GM18861 (cell line): ENCODE results near the gene MRPL44.
A peak's percentile ranks its signal among the peaks of the same experiment; 100 is the strongest.

Experiments used
- ATAC-seq: cut with Tn5 transposase; IDR thresholded peaks from one replicate; pipeline ENCODE4 v1.9.1; 2021; ENCODE audit not compliant: unreplicated experiment

The MRPL44 gene

DNA sequence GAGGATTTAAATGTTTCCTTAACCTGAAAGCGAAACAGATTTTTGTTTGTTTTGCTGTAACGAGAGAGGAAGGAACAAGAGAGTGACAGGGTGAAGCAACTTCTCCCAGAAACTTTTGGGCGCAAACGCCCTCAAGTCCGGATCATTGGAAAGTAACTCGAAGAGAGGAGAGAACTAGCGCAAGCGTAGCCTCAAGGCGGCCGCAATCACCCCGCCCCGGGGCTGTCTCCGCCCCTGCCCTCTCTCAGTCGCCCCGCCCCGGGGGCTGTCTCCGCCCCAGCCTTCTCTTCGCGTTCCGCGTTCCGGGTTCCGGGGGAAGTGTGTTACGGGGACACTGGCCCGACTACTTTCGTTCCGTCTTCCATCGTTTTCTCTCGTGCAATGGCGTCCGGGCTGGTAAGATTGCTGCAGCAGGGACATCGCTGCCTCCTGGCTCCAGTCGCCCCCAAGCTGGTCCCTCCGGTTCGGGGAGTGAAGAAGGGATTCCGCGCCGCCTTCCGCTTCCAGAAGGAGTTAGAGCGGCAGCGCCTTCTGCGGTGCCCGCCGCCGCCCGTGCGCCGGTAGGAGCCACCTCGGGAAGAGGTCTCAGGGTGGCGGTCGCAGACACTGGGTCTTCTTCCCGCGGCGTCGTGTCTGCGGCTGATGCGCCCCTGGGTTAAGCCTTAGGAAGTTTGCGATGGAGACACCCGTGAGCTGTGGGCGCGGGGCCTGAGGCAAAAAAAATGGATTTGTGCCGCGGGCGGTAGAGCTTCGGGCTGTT, at the start of gene MRPL44:
TSS of gene MRPL44 (plus strand) at position 372 of the 760 bp plus-strand sequence. CDS start at position 382, 10 bp downstream.
- peak; percentile 87 for ATAC-seq

DNA sequence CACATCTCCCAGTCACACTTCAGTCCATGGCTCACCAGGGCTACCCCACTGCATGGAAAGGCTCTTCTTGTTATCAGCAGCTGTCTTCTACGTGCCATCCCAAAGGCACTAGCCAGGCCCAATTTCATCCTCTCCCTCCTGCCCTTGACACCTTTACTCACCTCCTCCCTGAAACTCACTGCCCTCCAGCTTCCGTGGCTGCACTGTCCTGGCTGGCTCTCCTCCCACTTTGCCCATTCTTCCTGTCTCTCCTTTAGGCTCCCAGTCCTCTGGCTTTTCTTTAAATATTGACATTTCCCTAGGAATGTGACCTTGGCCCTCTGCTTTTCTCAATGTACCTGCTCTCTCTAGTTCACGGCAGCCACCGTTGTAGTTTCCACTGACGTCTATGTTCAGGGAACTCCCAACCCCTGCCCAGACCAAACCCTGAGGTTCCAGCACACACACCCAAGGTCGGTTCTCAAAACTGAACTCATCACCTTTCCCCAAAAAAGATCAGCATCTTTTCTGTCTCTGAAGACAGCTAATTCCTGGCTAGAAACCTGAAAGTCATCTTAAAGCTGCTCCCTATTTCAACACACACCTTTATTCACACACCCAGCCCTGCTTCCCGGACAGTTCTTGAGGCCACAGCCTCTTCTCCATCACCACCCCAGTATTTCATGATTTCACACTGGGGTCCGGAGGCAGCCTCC, 48.8 kb upstream of the MRPL44 start:
- no peak for ATAC-seq

DNA sequence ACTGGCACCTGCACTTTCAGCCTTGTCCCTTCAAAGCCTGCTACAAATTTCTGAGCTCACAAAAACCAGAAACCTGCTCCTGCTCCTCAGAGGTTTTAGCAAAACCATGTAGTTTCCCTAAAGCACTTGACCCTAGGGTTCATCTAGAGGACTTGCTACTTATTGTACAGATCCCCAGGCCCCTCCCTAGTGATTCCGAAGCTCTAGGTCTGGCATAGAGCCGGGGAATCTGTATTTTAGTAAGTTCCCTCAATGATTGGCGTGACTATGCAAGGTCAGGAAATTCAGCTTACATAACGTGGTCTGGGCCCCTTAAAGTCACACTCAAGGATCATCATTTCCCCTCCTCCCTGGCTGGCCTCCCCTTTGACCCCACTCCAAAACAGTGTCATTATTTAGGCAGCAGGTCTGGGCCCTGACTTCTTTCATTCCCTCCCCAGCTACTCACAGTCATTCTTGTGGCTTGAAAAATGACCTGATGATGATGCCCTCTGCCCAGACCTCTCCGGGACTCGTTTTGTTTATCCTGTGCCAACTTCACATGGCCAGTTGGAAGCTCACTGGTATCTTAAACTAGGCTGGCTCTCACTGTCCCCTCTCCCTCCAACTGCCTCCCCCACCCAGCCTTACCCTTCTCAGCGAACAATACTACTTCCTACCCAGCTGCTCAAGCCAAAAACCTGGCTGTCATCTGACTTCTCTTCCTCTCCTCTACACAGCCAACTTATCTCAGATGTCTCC, 48.1 kb upstream of the MRPL44 start:
- ATAC-seq, result no peak

DNA sequence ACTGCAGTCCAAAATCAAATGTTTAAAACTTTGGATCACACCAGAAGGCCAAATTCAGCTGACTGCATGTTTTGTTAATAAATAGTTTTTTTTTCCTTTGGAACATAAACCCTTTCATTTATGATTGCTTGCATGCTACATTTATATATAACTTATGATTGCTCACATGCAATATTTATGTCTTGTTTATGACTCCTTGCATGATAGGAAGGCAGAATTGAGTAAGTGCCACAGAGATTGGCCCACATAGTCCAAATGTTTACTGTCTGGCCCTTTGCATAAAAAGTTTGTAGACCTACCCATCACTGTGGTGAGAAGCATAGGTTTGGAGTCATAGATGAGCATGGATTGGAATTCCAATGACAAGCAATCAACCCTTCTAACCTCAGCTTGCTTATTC, 42.9 kb upstream of the MRPL44 start:
- no peak for ATAC-seq

DNA sequence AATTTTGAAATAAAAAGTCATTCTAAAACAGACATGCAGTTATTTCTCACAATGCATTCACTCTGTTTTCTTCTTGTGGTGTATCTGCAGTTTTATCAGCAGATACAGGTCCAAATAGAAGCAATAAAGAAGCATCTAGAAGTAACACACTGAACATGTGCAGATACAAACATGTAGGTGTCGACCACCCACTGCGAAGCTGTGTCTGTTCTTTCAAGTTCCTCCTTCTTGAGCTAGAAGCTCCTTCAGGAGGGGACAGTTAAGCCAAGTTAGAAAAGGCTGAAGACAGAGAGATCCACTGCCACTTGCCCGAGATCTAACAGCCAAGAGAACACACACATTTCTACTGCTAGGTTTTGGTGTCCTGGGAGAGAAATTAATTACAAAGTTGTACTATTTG, 42.2 kb upstream of the MRPL44 start:
- no peak for ATAC-seq

DNA sequence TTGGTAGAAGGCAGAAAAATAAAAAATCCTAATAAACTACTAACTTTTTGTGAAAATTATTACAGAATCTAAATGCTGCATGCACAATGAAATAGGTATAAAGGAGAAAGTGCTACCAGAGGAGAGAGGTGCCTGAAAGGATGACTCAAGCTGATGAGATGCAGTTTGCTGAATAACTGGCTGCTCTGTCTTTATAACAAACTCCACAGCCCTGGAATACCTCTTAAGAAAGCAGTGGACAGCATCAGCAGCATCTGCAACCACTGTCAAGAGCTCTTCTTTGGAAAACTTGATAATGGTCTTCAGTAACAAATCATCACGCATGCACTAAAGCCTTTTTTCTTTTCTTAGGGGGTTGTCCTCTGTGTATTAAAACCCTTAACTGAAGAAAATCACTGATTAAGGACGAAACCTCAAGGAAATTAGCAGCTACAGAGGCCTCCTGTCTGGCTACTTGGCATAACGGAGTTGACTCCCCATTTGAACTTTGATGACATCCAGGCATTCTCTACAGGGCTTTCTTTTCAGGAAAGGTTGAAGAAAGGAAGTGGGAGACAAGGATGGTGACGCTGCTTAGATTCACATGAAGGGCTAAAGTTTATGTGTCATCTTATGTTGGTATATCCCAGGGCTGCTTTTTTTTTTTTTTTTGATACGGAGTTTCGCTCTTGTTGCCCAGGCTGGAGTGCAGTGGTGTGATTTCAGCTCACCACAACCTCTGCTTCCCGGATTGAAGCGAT, 40.9 kb upstream of the MRPL44 start:
- no peak for ATAC-seq

DNA sequence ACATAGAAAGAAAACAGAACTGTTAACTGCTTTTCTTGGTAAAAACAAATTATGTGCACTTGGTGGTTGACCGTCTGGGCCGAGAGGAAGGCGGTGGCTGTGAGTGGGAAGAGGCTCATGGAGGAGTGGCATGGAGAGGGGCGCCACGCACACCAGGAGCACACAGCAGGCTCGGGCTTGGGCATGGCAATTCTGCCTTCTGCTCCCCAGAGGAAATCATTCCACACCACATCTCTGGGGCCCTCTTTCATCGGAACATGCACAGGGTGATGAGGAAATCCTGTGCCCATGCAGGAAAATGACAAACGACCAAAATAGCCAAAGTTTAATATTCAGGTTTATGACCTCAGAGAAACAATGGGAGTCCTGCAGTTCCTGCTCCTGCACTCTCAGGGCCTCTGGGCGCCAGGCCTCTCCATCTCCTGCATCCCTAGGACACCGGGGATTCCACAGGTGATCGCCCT, 38.6 kb upstream of the MRPL44 start:
- ATAC-seq, result no peak

DNA sequence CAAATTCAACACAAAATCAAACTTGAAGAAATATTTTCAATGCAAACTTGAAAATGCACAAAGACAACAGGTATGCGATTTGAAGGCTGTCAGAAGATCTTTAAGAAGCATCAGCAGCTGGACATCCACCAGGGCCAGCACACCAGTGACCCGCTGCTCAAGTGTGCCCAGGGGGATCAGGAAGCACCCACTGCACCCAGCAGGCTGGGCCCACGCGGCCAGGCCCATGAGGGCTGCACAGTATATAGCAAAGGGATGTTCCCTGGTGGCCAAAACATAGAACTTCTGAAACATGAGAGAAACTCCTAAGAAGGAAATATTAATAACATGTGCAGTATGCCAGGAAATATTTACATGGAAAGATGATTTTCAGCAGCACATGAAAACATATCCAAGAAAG, 37.2 kb upstream of the MRPL44 start:
- ATAC-seq, result no peak

DNA sequence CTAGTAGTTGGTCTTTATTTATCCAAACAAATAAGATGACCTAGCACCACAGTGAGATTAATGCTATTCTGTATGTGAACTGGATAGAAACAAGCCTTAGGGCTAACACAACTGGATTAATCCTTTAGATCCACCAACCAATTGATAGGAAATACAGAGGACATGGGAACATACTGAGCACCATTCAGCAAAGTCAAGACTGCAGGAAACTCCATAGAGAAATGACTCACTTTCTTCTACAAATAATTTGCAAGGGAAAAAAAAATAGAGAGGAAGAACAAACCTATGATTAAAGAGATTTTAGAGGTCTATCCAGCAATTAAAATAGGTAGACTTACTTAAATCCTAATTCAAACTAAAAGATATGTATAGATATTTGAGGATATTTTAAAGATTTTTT, 36.1 kb upstream of the MRPL44 start:
- ATAC-seq, result no peak

DNA sequence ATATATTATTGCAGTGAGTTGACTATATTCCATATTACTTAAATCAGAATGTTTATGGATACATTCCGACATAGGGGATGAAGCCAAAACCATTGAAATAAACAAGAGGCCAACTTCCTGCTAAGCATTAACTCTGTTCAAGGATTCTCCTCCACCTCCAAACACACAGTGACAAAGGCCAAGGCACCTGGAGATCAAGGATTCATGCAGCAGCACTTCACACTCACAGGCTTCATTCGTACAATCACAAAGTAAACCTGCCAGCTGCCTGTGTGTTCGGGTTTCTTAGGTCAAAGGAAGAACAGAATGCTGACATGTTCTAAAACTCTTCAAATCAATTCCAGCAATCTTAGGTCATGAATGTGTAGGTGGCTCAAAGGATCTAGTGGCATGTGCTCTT, 35.0 kb upstream of the MRPL44 start:
- no peak for ATAC-seq

DNA sequence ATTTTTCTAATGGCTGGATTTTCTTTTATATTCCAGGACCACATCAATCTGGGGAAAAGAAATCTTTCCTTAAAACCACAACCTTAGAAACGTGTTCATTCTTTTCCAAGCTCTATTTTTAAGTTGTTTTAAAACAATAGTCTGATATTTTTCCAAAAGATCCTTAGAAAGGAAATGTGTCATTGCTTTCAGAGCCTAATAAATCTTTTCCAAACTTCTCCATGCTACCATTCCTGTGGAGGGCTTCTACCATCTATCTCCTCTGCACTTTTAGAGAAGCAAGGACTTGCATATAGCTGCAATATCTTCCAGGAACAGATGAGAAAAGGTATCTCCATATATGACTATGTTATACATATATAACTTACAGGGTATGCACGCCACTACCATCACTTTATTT, 33.3 kb upstream of the MRPL44 start:
- ATAC-seq, result no peak

DNA sequence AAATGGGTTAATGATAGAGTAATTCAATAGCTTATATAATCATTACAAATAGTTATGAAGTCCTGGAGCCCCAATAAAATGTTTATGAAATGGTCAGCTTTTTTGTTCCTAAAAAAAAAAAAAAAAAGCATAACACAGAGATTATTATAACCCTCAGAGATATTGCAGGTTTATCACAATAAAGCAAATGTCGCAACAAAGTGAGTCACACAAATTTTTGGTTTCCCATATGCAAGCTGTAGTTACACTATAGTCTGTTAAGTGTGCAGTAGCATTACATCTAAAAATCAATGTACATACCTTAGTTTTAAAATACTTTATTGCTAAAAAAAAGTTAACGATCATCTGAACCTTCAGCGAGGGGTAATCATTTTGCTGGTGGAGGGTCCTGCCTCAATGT, 32.2 kb upstream of the MRPL44 start:
- no peak for ATAC-seq

DNA sequence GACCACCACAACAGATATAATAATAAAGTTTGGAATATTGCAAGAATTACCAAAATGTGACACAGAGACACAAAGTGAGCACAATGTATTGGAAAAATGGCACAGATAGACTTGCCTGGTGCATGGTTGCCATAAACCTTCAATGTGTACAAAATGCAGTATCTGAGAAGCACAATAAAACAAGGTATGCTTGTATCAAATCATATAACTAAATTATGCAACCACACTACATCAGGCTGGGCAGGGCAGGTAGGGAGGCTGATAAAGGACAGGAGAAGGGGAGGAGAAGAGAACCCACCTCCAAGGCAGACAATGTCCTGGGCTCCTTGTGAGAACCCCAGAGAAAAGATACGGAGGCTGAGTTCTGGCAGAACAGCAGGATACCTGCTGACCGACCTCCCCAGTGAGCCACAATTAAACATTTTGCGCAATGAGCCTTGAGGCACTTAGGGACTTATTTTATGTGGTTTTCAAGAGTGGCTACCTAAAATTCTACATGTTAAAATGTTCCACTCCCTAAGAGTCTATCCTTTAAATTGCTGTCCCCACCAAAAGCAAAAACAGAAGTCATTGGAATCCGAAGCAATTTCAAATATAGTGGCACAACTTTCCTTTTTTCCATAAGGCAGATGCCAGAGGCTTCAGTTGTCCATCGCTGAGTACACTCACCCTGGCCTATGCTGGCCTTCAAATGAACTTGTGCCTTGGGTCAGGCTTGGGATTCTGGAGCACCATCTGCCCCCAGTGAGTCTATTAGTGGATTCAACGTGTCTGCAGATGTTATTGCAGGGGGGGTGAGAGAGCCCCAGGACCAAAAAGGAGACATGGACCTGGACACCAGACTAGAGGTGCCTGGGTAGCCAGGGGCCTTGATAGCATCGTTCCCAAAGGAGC, 28.9 kb upstream of the MRPL44 start:
- ATAC-seq, result no peak

DNA sequence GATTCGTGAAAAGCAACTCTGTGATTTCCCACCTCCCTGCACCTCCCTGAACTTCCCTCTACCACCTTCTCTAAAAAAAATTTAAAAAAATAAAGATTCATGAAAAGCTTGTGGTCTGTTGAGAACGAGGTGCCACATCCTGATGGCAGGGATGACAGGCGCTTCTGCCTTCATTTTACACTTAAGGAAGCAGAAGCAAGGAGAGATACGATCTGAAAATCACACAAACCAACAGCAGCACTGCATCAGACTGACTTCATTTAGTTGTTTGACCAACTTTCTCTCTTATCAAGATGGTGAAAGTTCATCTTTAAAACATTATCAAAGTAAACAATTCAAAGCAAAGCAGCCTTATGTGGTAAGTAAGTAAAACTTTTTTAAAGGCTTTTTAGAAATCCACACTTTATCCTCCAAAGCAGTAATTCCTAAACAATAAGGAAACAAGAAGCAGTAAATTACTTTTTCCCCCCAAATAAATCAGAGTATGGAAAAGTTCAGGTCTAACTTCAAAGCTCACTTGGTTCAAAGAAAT, 27.6 kb upstream of the MRPL44 start:
- ATAC-seq, result no peak

DNA sequence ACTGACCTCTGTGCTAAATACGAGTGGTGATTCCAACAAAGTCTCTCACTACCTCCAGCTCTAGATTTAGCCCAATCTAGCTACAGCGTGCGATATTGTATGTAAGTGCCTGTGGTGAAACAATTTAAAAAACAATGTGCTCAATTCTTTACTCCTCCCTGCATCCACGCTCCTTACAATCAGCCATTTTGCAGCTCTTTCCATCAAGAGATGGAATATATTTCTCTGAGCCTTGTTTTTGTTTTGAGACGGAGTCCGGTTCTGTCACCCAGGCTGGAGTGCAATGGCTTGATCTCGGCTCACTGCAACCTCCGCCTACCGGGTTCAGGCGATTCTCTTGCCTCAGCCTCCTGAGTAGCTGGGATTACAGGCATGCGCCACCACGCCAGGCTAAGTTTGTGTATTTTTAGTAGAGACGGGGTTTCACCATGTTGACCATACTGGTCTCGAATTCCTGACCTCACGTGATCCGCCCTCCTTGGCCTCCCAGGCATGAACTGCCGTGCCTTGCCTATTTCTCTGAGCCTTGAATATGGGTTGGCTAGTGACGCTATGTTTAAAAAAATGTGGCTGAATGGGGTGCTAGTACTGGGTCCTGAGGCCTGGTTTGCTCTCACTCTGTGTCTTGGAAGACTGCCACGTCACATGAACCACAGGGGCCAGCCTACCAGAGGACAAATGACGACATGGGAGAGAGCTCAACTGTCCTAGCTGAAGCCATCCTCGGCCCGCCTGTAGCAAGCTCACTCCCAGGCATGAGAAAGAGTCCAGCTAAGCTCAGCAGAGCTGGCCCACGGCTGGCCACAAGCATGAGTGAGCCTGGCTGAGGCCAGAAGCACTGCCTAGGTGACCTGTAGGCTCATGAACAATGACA, 26.9 kb upstream of the MRPL44 start:
- ATAC-seq, result no peak

DNA sequence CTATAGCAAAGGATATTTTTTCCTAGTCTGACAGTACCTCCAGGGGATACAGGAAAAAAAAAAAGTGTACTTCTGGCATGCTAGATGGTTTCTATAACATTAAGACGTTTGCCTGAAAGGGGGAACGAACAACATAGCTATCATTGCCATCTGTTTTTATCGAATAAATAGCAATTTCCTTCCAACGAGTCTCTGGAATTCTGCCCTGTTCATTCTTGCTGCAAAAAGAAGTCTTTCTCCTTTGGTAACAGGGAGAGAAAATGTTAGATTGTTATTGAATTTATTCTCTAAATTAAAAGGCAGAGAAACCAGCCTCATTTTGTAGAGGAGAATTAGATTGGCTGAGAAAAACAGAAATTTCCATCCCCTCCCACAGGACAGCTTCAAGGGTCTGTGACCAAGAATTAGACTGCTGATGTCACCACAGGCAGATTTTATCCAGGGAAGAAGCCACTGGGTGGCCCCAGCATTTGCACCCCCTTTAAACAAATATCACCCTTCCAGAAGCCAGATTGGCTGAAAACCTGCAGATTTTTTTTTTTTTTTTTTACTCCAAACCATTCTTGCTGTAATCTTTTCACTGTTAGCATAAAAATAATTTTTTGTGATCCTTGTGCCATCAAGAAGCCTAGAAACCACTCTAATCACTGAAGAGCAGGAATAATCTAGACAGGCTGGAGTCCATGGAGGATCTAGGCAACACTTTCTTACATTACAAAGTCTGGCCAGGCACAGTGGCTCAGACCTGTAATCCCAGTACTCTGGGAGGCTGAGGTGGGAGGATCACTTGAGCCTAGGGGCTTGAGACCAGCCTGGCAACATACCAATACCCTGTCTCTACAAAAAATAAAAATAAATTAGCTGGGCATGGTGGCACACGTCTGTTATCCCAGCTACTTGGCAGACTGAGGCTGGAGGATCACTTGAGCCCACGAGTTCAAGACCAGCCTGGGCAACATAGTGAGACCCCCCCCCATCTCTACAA, 24.2 kb upstream of the MRPL44 start:
- no peak for ATAC-seq

DNA sequence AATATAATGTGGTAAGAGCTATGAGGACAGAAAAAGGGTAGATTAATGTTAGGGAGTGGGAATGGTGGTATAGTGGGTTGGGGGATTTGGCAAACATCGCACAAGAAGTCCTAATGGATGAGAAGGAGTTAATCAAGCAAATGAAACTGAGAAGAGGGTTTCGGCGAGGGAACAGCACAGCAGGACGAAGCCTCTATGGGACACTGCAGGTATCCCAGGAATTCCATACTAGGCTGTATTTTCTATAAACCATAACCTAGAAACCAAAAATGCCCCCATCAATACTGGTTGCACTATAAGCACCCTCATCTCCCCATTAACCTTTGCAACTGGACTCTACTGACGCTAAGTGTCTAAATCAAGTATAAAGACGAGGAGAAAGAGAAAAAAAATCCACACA, 22.4 kb upstream of the MRPL44 start:
- no peak for ATAC-seq
